ENCODE measurements around the gene TIPRL.

GRCh38 chr1:168129933-168130332, 48.8 kb upstream of the TIPRL start:
- TF ChIP-seq EP300 (IDR thresholded peaks at IDR 0.05) (no peak), CTCF (IDR thresholded peaks at IDR 0.05) (no peak), POLR2A (IDR thresholded peaks at IDR 0.05) (no peak)

Data from stomach (tissue), 4 donors.